WTC11 (cell line): ENCODE measurements around the gene CBFA2T3.

Experiments
- ATF1 ChIP-seq: sonication (generic); formaldehyde crosslinking; IDR thresholded peaks from 2 replicates; pipeline ENCODE4 v1.8.1; 2023; ENCODE audit warnings: mild to moderate bottlenecking, moderate library complexity, missing genetic modification reagents
- CBFB ChIP-seq: sonication (generic); formaldehyde crosslinking; IDR thresholded peaks from 2 replicates; pipeline ENCODE4 v1.8.1; 2022; ENCODE audit warnings: mild to moderate bottlenecking, low read depth, missing genetic modification reagents
- CREB1 ChIP-seq: sonication (generic); formaldehyde crosslinking; IDR thresholded peaks from 2 replicates; pipeline ENCODE4 v1.8.0; 2023; ENCODE audit warnings: mild to moderate bottlenecking, missing genetic modification reagents
- E2F1 ChIP-seq: sonication (generic); formaldehyde crosslinking; IDR thresholded peaks from 2 replicates; pipeline ENCODE4 v1.8.0; 2022; ENCODE audit warnings: mild to moderate bottlenecking, missing genetic modification reagents
- SMAD3 ChIP-seq: sonication (generic); formaldehyde crosslinking; IDR thresholded peaks from 2 replicates; pipeline ENCODE4 v1.8.0; 2022; ENCODE audit warnings: missing genetic modification reagents, mild to moderate bottlenecking, borderline replicate concordance
- ZBTB43 ChIP-seq: sonication (generic); formaldehyde crosslinking; IDR thresholded peaks from 2 replicates; pipeline ENCODE4 v1.8.1; 2023; ENCODE audit warnings: mild to moderate bottlenecking, missing genetic modification reagents
- ZNF416 ChIP-seq: fragments of 250-450 bp; sonication (Bioruptor Pico); IDR thresholded peaks from 2 replicates; pipeline ENCODE4 v1.9.0; 2021; ENCODE audit warnings: mild to moderate bottlenecking, inconsistent platforms
- TF ChIP-seq, protein P1 (sequence below): fragments of 200-600 bp; IDR thresholded peaks from 2 replicates; pipeline ENCODE4 v1.8.0; 2022; ENCODE audit warnings: antibody characterized with exemption
- TF ChIP-seq, protein P2 (sequence below): fragments of 250-450 bp; sonication (Bioruptor Pico); IDR thresholded peaks from 2 replicates; pipeline ENCODE4 v2.1.2; 2022; ENCODE audit warnings: mild to moderate bottlenecking, moderate library complexity
- TF ChIP-seq, protein P3 (sequence below): sonication (generic); formaldehyde crosslinking; conservative IDR thresholded peaks from 2 replicates; pipeline ENCODE4 v1.8.1; 2023; ENCODE audit warnings: mild to moderate bottlenecking, low read depth, missing genetic modification reagents, moderate library complexity
- TF ChIP-seq, protein P4 (sequence below): sonication (generic); formaldehyde crosslinking; IDR thresholded peaks from 2 replicates; pipeline ENCODE4 v1.8.1; 2022; ENCODE audit warnings: low read depth, missing genetic modification reagents, borderline replicate concordance

- TF ChIP-seq, protein P1, sequence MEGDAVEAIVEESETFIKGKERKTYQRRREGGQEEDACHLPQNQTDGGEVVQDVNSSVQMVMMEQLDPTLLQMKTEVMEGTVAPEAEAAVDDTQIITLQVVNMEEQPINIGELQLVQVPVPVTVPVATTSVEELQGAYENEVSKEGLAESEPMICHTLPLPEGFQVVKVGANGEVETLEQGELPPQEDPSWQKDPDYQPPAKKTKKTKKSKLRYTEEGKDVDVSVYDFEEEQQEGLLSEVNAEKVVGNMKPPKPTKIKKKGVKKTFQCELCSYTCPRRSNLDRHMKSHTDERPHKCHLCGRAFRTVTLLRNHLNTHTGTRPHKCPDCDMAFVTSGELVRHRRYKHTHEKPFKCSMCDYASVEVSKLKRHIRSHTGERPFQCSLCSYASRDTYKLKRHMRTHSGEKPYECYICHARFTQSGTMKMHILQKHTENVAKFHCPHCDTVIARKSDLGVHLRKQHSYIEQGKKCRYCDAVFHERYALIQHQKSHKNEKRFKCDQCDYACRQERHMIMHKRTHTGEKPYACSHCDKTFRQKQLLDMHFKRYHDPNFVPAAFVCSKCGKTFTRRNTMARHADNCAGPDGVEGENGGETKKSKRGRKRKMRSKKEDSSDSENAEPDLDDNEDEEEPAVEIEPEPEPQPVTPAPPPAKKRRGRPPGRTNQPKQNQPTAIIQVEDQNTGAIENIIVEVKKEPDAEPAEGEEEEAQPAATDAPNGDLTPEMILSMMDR, result no peak
- TF ChIP-seq ZBTB43 (no peak), CREB1 (CRISPR knock-in tag) (no peak), ZNF416 (CRISPR knock-in tag) (no peak), CBFB (no peak), E2F1 (no peak), SMAD3 (CRISPR knock-in tag) (no peak), ATF1 (no peak)
- TF ChIP-seq, protein P2, sequence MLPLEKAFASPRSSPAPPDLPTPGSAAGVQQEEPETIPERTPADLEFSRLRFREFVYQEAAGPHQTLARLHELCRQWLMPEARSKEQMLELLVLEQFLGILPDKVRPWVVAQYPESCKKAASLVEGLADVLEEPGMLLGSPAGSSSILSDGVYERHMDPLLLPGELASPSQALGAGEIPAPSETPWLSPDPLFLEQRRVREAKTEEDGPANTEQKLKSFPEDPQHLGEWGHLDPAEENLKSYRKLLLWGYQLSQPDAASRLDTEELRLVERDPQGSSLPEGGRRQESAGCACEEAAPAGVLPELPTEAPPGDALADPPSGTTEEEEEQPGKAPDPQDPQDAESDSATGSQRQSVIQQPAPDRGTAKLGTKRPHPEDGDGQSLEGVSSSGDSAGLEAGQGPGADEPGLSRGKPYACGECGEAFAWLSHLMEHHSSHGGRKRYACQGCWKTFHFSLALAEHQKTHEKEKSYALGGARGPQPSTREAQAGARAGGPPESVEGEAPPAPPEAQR, result no peak
- TF ChIP-seq, protein P3, sequence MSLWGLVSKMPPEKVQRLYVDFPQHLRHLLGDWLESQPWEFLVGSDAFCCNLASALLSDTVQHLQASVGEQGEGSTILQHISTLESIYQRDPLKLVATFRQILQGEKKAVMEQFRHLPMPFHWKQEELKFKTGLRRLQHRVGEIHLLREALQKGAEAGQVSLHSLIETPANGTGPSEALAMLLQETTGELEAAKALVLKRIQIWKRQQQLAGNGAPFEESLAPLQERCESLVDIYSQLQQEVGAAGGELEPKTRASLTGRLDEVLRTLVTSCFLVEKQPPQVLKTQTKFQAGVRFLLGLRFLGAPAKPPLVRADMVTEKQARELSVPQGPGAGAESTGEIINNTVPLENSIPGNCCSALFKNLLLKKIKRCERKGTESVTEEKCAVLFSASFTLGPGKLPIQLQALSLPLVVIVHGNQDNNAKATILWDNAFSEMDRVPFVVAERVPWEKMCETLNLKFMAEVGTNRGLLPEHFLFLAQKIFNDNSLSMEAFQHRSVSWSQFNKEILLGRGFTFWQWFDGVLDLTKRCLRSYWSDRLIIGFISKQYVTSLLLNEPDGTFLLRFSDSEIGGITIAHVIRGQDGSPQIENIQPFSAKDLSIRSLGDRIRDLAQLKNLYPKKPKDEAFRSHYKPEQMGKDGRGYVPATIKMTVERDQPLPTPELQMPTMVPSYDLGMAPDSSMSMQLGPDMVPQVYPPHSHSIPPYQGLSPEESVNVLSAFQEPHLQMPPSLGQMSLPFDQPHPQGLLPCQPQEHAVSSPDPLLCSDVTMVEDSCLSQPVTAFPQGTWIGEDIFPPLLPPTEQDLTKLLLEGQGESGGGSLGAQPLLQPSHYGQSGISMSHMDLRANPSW, result no peak
- TF ChIP-seq, protein P4, sequence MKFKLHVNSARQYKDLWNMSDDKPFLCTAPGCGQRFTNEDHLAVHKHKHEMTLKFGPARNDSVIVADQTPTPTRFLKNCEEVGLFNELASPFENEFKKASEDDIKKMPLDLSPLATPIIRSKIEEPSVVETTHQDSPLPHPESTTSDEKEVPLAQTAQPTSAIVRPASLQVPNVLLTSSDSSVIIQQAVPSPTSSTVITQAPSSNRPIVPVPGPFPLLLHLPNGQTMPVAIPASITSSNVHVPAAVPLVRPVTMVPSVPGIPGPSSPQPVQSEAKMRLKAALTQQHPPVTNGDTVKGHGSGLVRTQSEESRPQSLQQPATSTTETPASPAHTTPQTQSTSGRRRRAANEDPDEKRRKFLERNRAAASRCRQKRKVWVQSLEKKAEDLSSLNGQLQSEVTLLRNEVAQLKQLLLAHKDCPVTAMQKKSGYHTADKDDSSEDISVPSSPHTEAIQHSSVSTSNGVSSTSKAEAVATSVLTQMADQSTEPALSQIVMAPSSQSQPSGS, result no peak
These were observed 55.4 kb downstream of the CBFA2T3 start for GRCh38 chr16:88921591-88921990.
